ENCODE results near the gene PACRG.

PACRG gene

DNA sequence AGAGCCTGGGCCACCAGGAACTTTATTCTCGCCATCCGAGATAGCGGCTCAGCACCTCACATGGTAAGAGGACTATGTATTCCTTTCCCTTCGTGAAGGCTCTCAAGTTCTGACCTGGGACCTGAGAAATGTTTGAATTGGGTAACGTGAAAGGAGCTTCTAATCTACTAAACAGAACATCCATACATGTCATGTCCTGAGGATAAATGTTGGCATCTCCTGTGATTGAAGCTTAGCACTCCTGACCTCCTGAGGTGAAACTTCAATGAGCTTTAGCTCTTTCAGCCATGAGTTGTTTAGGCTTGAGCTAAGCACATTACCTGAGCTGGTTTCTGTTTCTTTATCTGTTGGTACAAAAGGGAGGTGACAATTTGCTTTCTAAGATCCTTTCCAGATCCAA, 280.9 kb downstream of the PACRG start:
- DNase-seq (ENCODE audit: low read depth in 2 of 2) = no peak

GRCh38 chr6:163010145-163010544, 282.4 kb downstream of the PACRG start:
- no peak for DNase-seq (ENCODE audit: low read depth in 2 of 2)

GRCh38 chr6:163014736-163015135, 287.0 kb downstream of the PACRG start:
- DNase-seq (ENCODE audit: low read depth in 2 of 2) = no peak

- DNase-seq (ENCODE audit: low read depth in 2 of 2) = no peak
Measured at GRCh38 chr6:163017801-163018200, 290.0 kb downstream of the PACRG start.

DNA sequence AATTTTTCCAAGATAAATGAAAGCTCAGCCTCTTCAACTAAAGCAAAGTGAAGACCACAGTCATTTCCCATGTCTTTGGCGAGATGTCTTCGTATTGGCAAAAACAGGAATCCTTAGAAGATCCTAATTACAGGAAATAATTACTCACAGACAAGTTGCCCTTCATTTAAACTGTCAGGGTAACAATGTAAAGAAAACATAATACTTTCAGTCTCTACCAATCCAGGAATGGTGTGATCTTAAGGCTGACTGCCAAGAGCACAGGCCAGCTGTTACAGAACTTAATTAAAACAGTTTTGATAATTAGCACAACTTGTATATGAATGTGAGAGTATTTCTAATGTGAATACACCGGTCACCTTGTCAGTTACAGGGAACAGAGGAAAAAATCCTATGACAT, 292.2 kb downstream of the PACRG start:
- DNase-seq (ENCODE audit: low read depth in 2 of 2) = no peak

DNA sequence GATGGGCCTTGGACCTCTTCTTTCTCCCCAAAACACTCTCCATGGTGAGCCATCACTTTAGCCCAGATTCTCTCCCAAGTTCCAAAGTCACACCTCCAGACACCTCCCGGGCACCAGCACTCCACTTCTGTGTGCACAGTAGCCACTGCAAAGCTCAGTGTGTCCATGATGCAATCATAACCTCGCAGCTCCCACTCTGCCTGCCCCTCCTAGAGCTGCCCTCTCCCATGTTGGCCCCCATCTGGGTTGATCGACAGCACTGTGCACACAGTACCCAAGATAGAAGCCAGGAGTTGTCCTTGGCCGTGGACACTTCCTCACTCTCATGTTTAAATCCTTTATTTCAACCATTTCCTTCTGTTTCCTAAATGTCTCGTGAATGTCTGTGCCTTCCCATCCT, 293.3 kb downstream of the PACRG start:
- DNase-seq (ENCODE audit: low read depth in 2 of 2) = no peak

GRCh38 chr6:163023700-163024099, 295.9 kb downstream of the PACRG start:
- DNase-seq (ENCODE audit: low read depth in 2 of 2) = no peak

DNA sequence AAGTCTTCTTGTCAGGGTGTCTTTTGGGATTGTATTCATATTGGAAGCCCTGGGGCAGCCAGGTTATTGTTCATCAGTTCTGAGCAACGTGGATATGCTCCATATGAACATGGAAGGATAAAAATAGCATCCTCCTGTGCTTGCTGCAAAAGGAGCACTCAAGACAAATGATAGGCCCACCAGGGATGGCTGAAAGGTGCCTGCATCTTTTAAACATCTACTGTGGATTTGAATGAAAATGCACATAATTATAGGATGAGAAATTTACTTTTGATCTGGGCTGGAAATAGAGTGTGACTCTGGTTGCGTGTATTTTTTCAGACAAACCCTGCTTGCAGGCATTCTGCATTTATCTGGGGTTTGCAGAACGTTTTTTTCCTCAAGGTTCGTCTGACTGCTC, 299.1 kb downstream of the PACRG start:
- no peak for DNase-seq (ENCODE audit: low read depth in 2 of 2)

- DNase-seq (ENCODE audit: low read depth in 2 of 2) = no peak
Measured at GRCh38 chr6:163030980-163031379, 303.2 kb downstream of the PACRG start.

DNA sequence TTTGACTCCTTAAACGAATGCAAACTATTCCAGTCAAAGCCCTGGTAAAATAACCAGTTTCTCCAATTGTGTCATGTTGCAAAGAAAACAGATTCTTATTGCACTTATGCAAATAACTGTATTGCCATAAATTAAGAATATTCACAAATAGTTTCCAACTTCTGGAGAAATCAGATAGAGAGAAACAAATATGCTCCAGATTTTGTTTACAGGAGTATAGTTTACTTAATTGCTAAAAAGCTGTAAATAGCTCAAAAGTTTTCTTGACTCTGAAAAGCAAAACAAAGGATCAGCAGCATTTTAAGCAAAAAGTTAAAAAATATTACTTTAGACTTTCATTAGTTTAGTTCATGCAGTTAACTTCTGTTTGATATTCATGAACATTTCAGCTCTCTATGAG, 304.2 kb downstream of the PACRG start:
- no peak for DNase-seq (ENCODE audit: low read depth in 2 of 2)

DNA sequence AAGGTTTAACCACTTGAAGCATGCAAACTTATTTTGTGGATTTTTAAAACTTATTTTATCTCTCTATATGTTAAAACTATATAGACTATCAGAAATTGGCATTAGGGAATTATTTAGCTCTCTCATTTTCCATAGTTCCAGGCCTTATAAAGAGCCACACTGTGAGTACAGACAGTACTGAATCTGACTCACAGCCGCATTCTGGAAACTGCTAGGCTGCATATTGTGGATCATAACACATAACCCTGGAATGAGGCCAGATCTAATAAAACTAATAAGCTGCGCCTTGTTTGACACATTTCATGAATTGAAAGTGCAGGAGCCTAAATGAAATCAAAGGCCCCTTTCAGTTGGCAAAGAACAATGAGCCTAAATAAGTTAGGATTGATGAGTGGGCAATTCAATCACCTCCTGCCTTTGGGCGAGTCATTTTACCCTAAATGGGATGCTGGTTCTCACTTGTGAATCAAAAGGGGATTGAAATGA, 308.4 kb downstream of the PACRG start:
- DNase-seq (ENCODE audit: low read depth in 2 of 2) = no peak

GRCh38 chr6:163038317-163038716, 310.5 kb downstream of the PACRG start:
- no peak for DNase-seq (ENCODE audit: low read depth in 2 of 2)

DNA sequence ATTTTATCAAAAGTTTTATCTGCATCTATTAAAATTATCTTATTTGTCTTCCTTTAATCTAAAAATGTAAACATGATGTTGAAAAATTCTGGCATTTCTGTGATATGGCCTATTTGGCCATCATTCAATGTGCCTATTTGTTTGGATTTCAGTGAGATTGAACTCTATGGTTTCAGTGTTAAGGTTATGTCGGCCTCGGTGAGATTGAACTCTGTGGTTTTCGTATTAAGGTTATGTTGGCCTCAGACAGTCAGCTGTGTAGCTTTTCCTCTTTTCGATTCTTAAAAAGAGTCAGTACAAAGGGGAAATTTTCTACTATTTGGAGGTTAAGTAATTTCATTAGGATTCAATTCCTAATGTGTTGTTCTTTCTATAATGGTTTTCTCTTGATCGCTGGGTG, 320.6 kb downstream of the PACRG start:
- DNase-seq (ENCODE audit: low read depth in 2 of 2) = no peak

DNA sequence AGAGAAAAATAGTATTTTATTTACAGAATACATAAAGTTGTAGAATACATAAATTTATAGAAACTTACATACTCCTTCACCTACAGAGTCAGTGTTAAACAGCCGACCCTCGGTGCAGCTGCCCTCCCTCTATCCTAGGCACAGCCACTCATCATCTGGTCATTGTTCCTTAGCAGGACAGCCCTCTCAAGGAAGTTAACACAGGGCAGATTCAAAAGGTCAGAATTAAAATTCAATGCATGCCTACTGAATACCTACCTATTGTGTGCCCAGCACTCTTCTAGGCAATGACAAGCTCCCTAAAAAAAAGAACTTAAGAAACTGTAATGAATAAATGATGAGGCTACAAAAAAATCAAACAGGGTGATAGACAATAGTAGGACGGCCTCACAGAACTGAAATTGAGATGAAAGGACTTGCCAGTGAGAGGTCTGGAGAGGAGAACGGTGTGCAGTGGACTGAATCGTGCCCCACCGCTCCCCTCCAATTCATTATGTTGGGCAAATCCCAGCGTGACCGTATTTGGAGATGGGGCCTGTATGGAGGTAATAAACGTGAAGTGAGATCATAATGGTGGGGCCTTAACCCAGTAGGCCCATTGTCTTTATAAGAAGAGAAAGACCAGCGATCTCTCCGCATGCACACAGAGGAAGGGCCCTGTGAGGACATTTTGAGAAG, 326.0 kb downstream of the PACRG start:
- no peak for DNase-seq (ENCODE audit: low read depth in 2 of 2)

GRCh38 chr6:163054641-163055040, 326.9 kb downstream of the PACRG start:
- DNase-seq (ENCODE audit: low read depth in 2 of 2) = no peak

DNA sequence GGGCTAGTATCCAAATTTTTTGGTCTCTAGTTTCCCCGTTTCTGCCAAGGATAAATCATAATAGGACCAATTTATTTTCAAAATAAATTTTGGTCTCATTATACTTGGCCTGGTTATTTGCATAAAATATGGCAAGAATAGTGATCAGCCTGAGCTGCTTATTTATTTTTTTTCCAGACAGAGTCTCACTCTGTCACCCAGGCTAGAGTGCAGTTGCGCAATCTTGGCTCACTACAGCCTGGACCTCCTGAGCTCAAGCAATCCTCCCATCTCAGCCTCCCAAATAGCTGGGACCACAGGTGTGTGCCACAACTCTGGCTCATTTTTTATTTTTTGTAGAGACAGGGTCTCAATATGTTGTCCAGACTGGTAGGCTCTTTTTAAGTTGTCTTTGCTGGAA, 329.5 kb downstream of the PACRG start:
- DNase-seq (ENCODE audit: low read depth in 2 of 2) = no peak

DNA sequence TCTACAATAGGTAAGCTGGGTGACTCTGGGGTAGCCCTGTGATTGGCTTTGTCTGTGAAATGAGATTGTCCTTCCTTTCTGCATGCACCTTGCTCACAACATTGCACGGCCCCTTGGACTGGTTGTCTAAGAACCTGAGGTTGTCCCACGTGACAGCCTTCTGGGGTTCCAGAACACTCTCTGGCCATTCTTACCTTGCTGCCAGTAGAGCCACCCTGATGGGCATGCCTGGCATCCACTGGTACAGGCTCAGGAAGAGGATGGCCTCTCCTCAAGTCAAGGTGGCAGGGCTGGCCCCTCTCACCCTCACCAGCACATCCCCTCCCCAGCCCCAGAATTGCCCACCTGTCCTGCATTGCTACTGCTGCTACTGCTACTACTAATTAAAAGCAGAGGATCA, 335.0 kb downstream of the PACRG start:
- DNase-seq (ENCODE audit: low read depth in 2 of 2) = no peak

DNA sequence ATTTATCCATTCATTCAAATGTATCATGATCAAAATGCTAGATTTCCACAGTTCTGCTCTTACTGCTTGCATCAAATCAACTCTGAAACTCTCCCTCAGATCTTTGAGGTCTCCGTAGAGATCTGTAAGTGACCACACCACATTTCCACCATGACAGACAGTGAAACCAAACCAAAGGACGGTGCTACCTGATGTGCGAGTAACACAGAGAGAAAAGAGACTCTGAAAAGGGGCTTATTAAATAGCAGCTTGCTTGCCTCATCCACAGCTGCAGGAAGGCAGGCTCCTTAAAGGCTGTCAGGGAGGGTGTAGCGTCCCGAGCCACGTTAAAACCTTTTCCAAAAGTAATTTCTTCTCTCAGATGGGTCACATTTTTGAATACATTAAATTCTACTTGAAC, 335.8 kb downstream of the PACRG start:
- no peak for DNase-seq (ENCODE audit: low read depth in 2 of 2)

GRCh38 chr6:163064397-163064796, 336.6 kb downstream of the PACRG start:
- no peak for DNase-seq (ENCODE audit: low read depth in 2 of 2)

DNA sequence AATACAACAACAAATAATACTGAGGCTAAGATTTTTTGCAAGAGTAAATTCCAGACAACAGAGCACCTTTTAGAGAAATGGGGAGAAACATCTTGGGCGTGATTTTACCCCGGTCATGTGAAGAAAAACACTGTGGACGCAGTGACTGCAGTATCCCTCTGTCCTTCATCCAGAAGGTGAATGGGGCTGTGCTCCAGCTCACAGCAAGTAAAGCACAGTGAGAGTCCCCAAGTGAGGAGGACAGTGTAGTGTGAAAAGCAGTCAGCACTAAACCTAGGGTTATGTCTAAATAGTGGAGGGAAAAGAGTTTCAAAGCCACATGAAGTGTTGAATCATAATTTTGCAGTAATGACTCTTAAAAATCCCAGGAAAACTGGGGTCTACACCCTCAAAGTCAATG, 338.4 kb downstream of the PACRG start:
- DNase-seq (ENCODE audit: low read depth in 2 of 2) = no peak

DNA sequence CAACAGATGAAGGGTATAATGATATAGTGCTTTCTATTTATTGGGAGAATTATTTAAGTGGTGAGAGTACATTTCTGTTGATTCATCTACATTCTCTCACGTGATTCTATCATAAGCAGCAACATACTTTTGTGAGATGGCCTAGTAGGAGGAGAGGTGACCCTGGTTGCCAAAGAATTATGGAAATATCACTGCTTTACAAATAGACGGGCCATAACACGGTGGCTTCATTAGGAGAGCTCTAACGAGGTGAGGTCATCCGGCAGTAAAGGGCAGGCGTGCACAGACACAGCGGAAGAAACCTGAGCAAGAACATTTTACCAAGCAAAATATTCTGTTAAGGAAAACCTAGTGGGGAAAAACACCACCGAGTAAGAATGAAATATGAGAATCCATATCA, 349.4 kb downstream of the PACRG start:
- DNase-seq (ENCODE audit: low read depth in 2 of 2) = no peak

DNA sequence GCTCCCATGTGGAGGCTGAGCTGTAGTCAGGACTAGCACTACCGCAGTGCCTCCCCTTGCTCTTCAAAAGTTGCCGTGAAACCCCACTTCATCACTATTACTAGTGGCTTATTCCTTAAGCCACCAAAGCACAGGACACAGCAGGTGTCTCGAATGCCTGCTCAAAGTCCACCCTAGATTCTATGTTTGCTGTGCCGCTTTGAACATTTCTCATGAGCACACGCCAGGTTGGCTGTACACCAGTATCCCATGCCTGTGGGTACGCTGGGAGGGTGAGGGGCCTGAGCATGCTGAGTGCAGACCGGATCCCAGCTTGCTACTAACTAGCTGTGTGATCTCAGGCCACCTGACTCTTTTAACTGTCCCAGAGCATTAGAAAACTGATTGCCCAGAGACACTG, 350.9 kb downstream of the PACRG start:
- no peak for DNase-seq (ENCODE audit: low read depth in 2 of 2)

- DNase-seq (ENCODE audit: low read depth in 2 of 2) = no peak
Measured at GRCh38 chr6:163080228-163080627, 352.5 kb downstream of the PACRG start.

GRCh38 chr6:163083141-163083540, 355.4 kb downstream of the PACRG start:
- DNase-seq (ENCODE audit: low read depth in 2 of 2) = no peak

Data from activated CD8-positive, alpha-beta memory T cell treated with anti-CD3 and anti-CD28 coated beads for 4 hours (primary cell).